Adrenal gland (tissue), 12 donors: ENCODE results near the gene EID1. TPM values are rescaled to one million over a fixed set of nuclear protein-coding genes. Genes with fewer than 3 reads are reported as not detected.

Experiments used
- DNase-seq, 7 donors: peaks; one replicate each; pipeline ENCODE4 v3.0.0-alpha.2; 2019 to 2020
- H3K27ac ChIP-seq, 5 donors: fragments of 200-600 bp; sonication (generic) in 4 of 5; 1 replicate in 3 of 5; 2 replicates in 2 of 5; pipeline versions ENCODE4 v1.5.1 to v1.8.0; 2016 to 2020; ENCODE audit warnings: mild to moderate bottlenecking in 1 of 5
- H3K27me3 ChIP-seq: fragments of 200-600 bp; 2 replicates; pipeline ENCODE4 v1.8.0; 2021
- H3K36me3 ChIP-seq, 2 donors: fragments of 200-600 bp; replicated peaks in 1 of 2; 1 replicate in 1 of 2; 2 replicates in 1 of 2; pipeline versions ENCODE4 v1.5.1 to v1.8.0; 2018 to 2022
- H3K4me1 ChIP-seq, 2 donors: fragments of 200-600 bp; replicated peaks in 1 of 2; 1 replicate in 1 of 2; 2 replicates in 1 of 2; pipeline versions ENCODE4 v1.5.1 to v1.8.0; 2018 to 2021
- H3K4me3 ChIP-seq, 4 donors: fragments of 200-600 bp; sonication (generic) in 3 of 4; one replicate each; pipeline ENCODE4 v1.5.1; 2016 to 2018
- H3K9me3 ChIP-seq, 3 donors: fragments of 200-600 bp; sonication (generic) in 1 of 3; replicated peaks in 1 of 3; 1 replicate in 2 of 3; 2 replicates in 1 of 3; pipeline versions ENCODE4 v1.5.1 to v1.8.0; 2016 to 2021
- CTCF ChIP-seq, 6 experiments: fragments of 450-650 bp in 4 of 6; fragments of 200-600 bp in 2 of 6; sonication (generic) in 1 of 6; IDR thresholded peaks; 1 replicate in 5 of 6; 2 replicates in 1 of 6; pipeline versions ENCODE4 v1.5.1 to v1.8.0; 2016 to 2021; ENCODE audit warnings: antibody characterized with exemption in 6 of 6, mild to moderate bottlenecking in 2 of 6, moderate library complexity in 1 of 6
- POLR2A ChIP-seq, 2 donors: fragments of 450-650 bp; IDR thresholded peaks; one replicate each; pipeline ENCODE4 v1.6.1; 2017; ENCODE audit warnings: antibody characterized with exemption in 2 of 2, mild to moderate bottlenecking in 2 of 2, moderate library complexity in 1 of 2
- WGBS, 4 donors: extraction: QIAGEN DNeasy Blood & Tissue Kit in 2 of 4; methylation state at CpG; one replicate each; pipeline versions ENCODE4 v1.1.5 to v1.1.7; 2013 to 2017; 5-methylcytosine and 5-hydroxymethylcytosine counted together
- intact Hi-C, 2 donors: fragments of 100-400 bp; cut with DNase I; formaldehyde crosslinking; loops; one replicate each; pipeline versions ENCODE4 v1.14.1 to v1.15.0; 2022 to 2023
- polyA plus RNA-seq, 3 donors: library from polyadenylated mRNA; stranded (reverse); fragments of 200-250 nt in 2 of 3; fragments of 350-450 nt in 1 of 3; fragmentation: Illumina TruSeq in 1 of 3; extraction: RNeasy Lipid Tissue Mini Kit (QIAGEN cat#74804) in 1 of 3; gene quantifications; one replicate each; pipeline ENCODE4 v1.2.3, GENCODE V29; 2013 to 2014
- total RNA-seq, 9 donors: library from RNA; depleted of rRNA in 4 of 9; stranded (reverse); fragments of >200 nt in 4 of 9; fragments of 120-200 nt in 1 of 9; fragmentation: NEBNext Ultra II Directional in 1 of 9; extraction: Animal tissue kit (Norgen Biotek cat#: 25700) in 1 of 9; gene quantifications; one replicate each; pipeline versions ENCODE4 v1.1.0 to v1.2.4, GENCODE V29; 2013 to 2023
- donor health status: healthy with polysubstance abuse.
- donor health status: Bipolar disorder and iron deficiency.
- donor health status: DM: yes; HTN: yes; CAD: no.
- donor health status: DM: no; HTN: no; CAD: no.
- donor health status: DM: no; HTN: no; CAD: no.
- donor health status: DM: yes; HTN: yes; CAD: no.

Gene EID1
- total and polyA plus RNA-seq, 12 donors = 148 to 666 (median 245) TPM

- no peak overlapping the region for H3K4me3 ChIP-seq
These were observed 13.4 kb downstream of the EID1 start for GRCh38 chr15:48891232-48891765.

GRCh38 chr15:48893311-48893710 lies 15.4 kb downstream of the EID1 start:
- TF ChIP-seq CTCF (IDR thresholded peaks at IDR 0.05) (no peak), POLR2A (IDR thresholded peaks at IDR 0.05) (no peak)
- Histone ChIP-seq H3K4me1 (no peaks in the 10 kb centered on the region), H3K4me3 (no peak overlapping the region), H3K36me3 (no peaks in the 10 kb centered on the region), H3K27ac (no peak overlapping the region), H3K9me3 (no peaks in the 10 kb centered on the region), H3K27me3 (no peaks in the 10 kb centered on the region)
- DNase-seq = no peak
- intact Hi-C loops = no loop called here
- 70 to 80% (median 78%) methylated on average over 3 of the region's 3 CpGs for WGBS, 4 donors

More at GRCh38 chr15:48891232-48891765, 13.4 kb downstream of the EID1 start:
- no peaks in the 10 kb centered on the region for H3K36me3 ChIP-seq
- TF ChIP-seq CTCF (IDR thresholded peaks at IDR 0.05) (no peak), POLR2A (IDR thresholded peaks at IDR 0.05) (no peak)
- no peaks in the 10 kb centered on the region for H3K4me1 ChIP-seq
- H3K27ac ChIP-seq = no peak overlapping the region
- H3K27me3 ChIP-seq = no peaks in the 10 kb centered on the region
- 82 to 94% (median 87%) methylated on average over 6 of the region's 6 CpGs for WGBS, 4 donors
- intact Hi-C loops = no loop called here
- no peaks in the 10 kb centered on the region for H3K9me3 ChIP-seq
- no peak for DNase-seq

- no peak for DNase-seq
- 49 to 63% (median 55%) methylated on average over 13 of the region's 13 CpGs for WGBS, 4 donors
- Histone ChIP-seq H3K27me3 (no peaks in the 10 kb centered on the region), H3K4me3 (peak overlapping the region in 1 of 4 donors; percentile 27), H3K4me1 (no peaks in the 10 kb centered on the region), H3K27ac (no peak overlapping the region), H3K36me3 (no peaks in the 10 kb centered on the region), H3K9me3 (no peaks in the 10 kb centered on the region)
- intact Hi-C loops = no loop called here
- TF ChIP-seq CTCF (IDR thresholded peaks at IDR 0.05) (no peak), POLR2A (IDR thresholded peaks at IDR 0.05) (no peak)
These were observed 19.2 kb downstream of the EID1 start for GRCh38 chr15:48896869-48897814.

- Histone ChIP-seq H3K4me3 (peak overlapping the region in 1 of 4 donors; percentile 27), H3K27ac (no peak overlapping the region), H3K27me3 (no peaks in the 10 kb centered on the region), H3K36me3 (no peaks in the 10 kb centered on the region), H3K9me3 (no peaks in the 10 kb centered on the region), H3K4me1 (no peaks in the 10 kb centered on the region)
- DNase-seq = no peak
- TF ChIP-seq POLR2A (IDR thresholded peaks at IDR 0.05) = no peak
- TF ChIP-seq CTCF (IDR thresholded peaks at IDR 0.05) = no peak
- 57 to 70% (median 63%) methylated on average over 4 of the region's 4 CpGs for WGBS, 4 donors
- intact Hi-C loops = no loop called here
These were observed 20.1 kb downstream of the EID1 start for GRCh38 chr15:48898032-48898431.
